NCI-H187 (cell line): ENCODE data around the gene MYH14.
"Not testable (repeated sequence)": the region's sequence is repeated elsewhere in the genome, so short reads cannot be mapped to it uniquely, and the experiment has no call there.

Source experiments
- DNase-seq, 2 experiments: peaks; one replicate each; lab custom pipeline; 2025; lab: John Stamatoyannopoulos, UW

The MYH14 gene

DNA sequence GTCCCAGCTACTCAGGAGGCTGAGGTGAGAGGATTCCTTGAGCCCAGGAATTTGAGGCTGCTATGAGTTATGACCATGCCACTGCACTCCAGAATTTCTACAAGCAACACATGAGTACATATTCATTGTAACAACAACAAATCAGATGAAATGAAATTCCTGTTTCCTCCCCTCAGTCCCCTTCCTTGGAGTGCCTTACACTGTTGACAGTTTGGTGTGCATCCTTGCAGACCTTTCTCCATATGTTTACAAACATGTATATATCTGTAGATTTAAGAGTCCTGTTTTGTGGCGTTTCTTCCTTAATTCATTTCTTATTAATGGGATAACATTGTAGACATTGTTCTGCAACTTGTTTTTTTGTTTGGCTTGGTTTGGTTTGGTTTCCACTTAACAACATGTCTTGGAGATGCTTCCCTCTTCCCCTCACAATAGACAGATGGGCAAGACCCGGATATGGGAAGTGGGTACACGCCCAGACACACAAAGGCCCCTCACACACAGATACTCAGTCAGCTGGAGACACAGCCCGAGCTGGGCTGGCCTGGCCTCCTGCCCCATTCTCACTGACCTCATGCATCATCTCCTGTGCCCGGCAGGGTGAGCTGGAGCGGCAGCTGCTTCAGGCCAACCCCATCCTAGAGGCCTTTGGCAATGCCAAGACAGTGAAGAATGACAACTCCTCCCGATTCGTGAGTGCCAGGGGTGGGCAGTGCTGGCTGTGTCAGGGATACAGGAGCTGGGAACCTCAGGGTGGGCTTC lies 21.7 kb downstream of the MYH14 start:
- no peak for DNase-seq

GRCh38 chr19:50226536-50226935 lies 23.1 kb downstream of the MYH14 start:
- DNase-seq: no peak

DNA sequence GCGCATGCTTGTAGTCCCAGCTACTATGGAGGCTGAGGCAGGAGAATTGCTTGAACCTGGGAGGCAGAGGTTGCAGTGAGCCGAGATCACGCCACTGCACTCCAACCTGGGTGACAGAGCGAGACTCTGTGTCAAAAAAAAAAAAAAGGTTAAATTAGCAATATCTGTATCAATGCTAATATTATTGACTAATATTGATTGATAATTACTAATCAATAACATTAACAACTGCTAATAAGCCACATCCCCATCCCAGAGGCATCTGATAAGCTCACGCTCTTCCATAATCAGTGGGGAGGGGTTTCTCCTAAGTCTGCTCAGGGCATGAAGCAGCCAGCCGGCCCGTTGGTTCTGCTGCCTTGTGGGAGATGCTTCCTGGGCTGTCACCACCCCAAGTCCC lies 24.7 kb downstream of the MYH14 start:
- DNase-seq: not testable (repeated sequence)

GRCh38 chr19:50230379-50231351 lies 27.2 kb downstream of the MYH14 start:
- no peak for DNase-seq

- DNase-seq: not testable (repeated sequence)
These were observed 28.0 kb downstream of the MYH14 start for GRCh38 chr19:50231417-50231816.

GRCh38 chr19:50231821-50232220 lies 28.4 kb downstream of the MYH14 start:
- DNase-seq: no peak

GRCh38 chr19:50232600-50232999 lies 29.2 kb downstream of the MYH14 start:
- no peak for DNase-seq

- no peak for DNase-seq
These were observed 30.0 kb downstream of the MYH14 start for GRCh38 chr19:50233308-50233910.

DNA sequence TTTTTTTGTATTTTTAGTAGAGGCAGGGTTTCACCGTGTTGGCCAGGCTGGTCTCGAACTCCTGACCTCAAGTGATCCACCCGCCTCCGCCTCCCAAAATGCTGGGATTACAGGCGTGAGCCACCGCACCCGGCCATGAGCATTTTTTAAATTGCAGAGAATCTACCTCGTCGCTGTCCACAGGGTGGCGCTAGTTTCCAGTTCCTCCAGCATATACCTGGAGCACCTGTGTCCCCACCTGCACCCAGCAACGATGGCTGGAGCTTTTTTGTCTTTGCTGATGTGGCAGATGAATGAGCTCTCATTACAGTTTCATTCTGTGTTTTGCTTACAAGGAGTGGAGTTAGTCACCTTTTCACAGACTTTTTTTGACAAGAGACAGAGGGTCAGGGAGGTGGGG lies 34.1 kb downstream of the MYH14 start:
- DNase-seq: not testable (repeated sequence)

- no peak for DNase-seq
These were observed 34.6 kb downstream of the MYH14 start for GRCh38 chr19:50238043-50238442.

- DNase-seq: no peak
These were observed 36.6 kb downstream of the MYH14 start for GRCh38 chr19:50239921-50240590.

DNA sequence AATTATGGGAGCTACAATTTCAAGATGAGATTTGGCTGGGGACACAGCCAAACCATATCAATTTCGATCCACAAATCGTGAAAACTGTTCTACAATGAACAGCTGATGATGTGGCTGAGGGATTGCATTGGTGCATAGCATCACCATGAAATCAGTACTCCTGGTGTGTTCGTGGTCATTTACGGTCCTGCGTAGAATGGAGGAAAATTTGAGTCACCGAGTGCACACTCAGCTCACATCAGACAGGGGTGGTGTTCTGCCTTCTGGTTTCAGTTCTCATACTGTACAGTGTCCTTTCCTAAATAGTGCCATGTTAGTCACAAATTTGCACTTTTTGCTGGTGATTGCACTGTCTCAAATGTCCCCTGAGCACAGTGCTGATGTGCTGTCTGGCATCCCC lies 39.2 kb downstream of the MYH14 start:
- DNase-seq: no peak

- no peak for DNase-seq
These were observed 41.3 kb downstream of the MYH14 start for GRCh38 chr19:50244695-50245094.

- DNase-seq: no peak
These were observed 45.0 kb downstream of the MYH14 start for GRCh38 chr19:50248413-50248812.

GRCh38 chr19:50248826-50249225 lies 45.4 kb downstream of the MYH14 start:
- no peak for DNase-seq

- no peak for DNase-seq
These were observed 46.2 kb downstream of the MYH14 start for GRCh38 chr19:50249636-50250035.

DNA sequence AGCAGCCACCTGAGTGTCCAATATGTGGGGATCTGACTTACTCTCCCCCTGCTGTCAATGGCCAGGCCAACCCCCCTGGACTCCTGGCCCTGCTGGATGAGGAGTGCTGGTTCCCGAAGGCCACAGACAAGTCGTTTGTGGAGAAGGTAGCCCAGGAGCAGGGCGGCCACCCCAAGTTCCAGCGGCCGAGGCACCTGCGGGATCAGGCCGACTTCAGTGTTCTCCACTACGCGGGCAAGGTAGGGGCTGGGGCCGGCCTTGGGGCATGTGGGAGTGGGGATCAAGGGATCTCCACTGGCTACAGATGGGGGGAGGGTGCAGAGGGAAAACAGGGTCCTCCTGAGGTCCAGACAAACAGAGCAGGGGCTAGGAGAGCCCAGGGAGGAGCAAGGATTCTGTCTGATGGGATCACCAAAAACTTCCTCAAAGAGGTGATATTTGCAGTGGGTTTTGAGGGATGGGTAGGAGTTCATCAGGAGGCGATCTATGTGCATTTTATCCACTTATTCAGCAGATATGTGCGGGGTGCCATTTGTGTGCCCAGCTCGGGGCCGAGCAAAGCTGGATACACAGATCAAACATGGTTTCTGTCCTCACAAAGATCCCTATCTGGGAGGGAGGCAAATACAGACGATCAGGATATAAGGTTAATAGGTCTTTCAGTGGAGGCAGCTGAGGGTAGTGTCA lies 47.2 kb downstream of the MYH14 start:
- DNase-seq: no peak

DNA sequence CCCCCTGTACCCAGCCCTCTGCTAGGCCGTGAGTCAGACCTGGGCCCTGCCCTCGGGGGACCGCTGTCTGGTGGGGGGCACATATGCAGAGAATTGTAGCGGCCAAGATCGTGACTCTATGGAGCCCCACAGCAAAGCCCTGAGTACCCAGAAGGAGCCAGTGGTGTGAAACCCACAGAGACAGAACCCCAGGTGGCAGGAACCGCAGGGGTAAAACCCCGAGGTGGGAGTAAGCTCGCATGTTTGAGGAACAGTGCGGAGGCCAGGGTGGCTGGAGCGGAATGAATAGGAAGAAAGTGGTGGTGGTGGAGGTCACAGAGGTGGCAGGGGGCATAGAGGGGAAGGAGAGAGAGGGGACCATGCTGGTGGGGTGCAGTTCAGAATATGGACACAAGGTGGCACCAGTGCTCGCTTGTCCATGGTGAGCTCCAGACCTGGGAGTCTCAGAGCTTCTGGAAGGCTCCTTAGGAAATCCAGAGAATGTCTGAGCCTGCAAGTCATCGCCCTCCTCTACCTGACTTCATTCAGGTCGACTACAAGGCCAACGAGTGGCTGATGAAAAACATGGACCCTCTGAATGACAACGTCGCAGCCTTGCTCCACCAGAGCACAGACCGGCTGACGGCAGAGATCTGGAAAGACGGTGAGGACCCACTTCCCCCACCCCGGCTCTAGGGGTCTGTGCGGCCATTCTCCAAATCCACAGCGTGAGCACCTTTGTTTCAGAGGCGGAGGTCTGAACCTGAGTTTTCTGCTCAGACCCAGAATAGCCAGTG lies 48.9 kb downstream of the MYH14 start:
- DNase-seq: no peak

- no peak for DNase-seq
These were observed 49.5 kb downstream of the MYH14 start for GRCh38 chr19:50252887-50253268.

DNA sequence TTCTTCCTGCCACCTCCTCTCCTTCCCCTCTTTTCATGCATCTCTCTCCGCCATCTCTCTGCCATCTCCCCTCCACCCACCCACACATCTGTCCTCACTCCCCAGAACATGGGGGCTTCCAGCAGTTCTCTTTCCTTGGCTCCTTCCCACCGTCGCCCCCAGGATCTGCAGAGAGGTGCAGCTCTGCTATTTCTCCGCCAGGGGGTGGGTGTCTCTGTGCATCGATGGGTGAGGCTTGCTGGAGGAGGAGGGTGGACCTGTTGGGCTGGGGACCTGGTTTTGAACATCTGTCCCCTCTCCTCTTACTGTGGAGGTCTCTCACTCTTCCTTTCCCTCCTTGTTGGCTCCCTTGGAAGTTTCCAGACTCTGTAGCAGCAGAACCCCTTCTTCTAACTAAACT lies 51.7 kb downstream of the MYH14 start:
- DNase-seq: no peak

DNA sequence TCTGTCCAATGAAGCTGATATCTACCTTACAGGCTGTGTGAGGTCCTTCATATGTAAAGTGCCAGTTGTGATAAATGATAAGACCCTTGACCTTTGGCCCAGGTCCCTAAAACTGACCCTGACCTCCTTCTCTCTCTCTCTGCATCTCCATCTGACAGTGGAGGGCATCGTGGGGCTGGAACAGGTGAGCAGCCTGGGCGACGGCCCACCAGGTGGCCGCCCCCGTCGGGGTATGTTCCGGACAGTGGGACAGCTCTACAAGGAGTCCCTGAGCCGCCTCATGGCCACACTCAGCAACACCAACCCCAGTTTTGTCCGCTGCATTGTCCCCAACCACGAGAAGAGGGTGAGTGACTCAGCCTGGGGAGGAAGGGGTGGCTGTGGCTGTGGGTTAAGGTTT lies 53.7 kb downstream of the MYH14 start:
- DNase-seq: no peak
